GM19099 (cell line): ENCODE data around the gene PLEKHN1.

Experiments
- POLR2A ChIP-seq: IDR thresholded peaks from 3 replicates; pipeline ENCODE4 v1.6.1; 2011; ENCODE audit warnings: low read depth; ENCODE audit not compliant: insufficient read length; ENCODE audit errors: extremely low read depth

The PLEKHN1 gene

GRCh38 chr1:925561-926421, 40.5 kb upstream of the PLEKHN1 start:
- no peak for TF ChIP-seq POLR2A

DNA sequence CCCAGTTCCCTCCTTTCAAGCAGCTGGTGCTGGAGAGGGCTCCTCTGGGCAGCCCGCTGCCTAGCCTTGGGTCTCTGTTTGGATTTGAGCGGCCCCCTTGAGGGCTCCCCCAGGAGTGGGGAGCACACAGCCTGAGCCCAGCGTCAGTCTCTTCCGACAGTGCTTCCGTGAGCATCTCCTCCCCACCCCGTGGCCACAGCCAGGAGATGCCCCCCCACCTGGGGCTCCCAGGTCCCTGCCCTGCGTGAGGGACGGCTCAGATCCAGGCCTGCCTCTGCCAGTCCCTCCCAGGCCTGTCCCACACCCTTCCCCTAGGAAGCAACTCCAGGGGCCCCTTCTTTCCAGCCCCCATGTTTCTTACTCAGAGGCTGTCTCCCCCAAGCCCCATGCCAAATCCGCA, 39.0 kb upstream of the PLEKHN1 start:
- TF ChIP-seq POLR2A: no peak

- TF ChIP-seq POLR2A: no peak
Measured at GRCh38 chr1:927748-928147, 38.5 kb upstream of the PLEKHN1 start.

- TF ChIP-seq POLR2A: no peak
Measured at GRCh38 chr1:928825-929661, 37.2 kb upstream of the PLEKHN1 start.

DNA sequence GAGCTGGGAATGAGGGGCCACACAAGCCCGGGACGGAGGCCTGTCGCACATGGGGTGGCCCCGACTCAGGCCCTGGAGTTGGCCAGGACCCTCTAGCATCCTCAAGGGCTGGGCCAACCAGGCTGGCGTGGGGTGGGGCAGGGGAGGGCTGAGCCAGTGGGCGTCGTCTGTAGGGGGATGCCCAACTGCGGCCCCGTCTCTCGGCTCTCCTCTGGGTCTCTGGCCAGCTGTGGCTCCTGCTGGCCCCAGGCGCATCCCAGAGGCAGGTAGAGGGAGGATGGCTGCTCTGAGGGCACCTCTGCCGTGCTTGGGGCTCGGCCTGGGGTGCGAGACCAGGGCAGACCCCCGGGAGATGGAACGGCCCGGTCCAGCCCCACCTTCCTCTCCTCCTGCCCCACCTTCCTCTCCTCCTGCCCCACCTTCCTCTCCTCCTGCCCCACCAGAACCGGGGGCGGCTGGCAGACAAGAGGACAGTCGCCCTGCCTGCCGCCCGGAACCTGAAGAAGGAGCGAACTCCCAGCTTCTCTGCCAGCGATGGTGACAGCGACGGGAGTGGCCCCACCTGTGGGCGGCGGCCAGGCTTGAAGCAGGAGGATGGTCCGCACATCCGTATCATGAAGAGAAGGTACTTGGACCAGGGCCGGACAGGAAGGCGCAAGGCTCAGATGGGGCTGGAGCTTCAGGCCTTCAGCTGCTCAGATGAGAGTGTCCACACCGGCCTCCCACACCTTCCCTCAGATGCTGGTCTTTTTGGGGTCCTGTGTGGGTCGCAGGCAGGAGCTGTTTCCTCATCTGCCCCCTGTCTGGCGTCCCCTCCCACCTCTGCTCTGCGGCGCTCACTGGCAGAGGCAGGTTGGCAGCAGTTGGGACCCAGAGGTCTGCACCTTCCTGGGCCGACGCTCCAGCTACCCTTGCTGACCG, 36.3 kb upstream of the PLEKHN1 start:
- TF ChIP-seq POLR2A: no peak

DNA sequence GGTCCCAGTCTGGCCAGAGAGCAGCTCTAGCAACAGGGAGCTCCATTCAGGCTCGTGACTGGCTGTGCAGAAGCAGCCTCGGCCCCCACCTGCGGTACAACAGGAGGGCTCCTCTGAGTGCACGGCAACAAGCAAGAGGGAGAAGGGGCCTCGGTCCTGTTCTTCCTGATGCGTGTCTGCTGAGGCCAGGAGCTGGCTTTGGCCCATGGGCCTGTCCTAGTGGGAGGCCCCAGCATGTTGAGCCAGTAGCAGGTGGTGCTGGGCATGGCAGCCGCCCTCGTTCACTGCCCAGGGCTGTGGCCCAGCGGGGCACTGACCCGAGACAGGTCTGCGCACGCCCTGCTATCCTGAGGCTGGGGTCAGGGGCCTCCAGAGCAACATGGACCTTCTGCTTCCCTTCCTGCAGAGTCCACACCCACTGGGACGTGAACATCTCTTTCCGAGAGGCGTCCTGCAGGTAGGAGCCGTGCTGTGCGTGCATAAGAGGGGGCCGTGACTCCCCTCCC, 35.6 kb upstream of the PLEKHN1 start:
- no peak for TF ChIP-seq POLR2A

DNA sequence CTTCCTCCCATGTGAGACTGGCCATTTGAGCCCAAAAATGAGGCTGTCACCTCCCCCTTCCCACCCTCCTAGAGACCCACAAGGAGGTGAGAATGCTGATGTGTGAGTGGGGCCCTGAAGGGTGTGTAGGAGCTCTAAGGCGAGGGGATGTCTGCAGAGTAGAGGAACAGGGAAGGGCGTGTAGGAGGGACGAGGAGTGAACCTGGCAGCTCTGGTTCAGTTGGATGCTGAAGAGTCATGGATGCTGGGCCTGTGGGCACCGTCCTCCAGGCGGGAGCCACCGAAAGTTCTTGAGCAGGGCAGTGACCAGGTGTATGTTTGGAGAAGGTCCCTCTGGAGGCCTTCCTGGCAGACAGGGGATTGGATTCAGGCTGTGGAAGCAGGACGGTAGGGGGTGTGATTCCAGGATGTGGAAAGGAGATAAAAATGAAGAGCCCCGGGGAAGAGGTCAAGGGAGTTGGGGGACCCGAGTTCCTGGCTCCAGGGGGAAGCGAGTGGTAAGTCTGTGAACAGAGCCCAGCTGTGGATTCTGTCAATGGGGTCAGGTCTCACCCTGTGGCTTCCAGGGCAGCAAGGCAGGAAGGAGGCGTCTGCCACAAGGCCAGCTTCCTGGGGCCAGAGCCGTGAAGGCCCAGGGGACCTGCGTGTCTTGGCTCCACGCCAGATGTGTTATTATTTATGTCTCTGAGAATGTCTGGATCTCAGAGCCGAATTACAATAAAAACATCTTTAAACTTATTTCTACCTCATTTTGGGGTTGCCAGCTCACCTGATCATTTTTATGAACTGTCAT, 34.7 kb upstream of the PLEKHN1 start:
- TF ChIP-seq POLR2A: no peak

DNA sequence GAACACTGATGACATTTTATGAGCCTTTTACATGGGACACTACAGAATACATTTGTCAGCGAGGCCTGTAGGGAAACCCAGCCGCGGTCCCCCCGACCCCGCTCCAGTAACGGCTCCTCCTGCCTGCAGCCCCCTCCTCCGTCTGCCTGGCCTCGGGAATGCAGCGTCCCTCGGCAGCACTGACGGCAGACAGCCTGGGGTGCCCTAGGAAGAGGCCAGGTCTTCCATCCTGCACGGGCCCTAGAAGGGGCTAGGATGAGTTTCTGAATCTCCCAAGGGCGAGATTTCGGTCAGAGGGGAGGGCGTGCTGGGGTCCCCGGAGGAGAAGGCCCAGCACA, 34.1 kb upstream of the PLEKHN1 start:
- no peak for TF ChIP-seq POLR2A

DNA sequence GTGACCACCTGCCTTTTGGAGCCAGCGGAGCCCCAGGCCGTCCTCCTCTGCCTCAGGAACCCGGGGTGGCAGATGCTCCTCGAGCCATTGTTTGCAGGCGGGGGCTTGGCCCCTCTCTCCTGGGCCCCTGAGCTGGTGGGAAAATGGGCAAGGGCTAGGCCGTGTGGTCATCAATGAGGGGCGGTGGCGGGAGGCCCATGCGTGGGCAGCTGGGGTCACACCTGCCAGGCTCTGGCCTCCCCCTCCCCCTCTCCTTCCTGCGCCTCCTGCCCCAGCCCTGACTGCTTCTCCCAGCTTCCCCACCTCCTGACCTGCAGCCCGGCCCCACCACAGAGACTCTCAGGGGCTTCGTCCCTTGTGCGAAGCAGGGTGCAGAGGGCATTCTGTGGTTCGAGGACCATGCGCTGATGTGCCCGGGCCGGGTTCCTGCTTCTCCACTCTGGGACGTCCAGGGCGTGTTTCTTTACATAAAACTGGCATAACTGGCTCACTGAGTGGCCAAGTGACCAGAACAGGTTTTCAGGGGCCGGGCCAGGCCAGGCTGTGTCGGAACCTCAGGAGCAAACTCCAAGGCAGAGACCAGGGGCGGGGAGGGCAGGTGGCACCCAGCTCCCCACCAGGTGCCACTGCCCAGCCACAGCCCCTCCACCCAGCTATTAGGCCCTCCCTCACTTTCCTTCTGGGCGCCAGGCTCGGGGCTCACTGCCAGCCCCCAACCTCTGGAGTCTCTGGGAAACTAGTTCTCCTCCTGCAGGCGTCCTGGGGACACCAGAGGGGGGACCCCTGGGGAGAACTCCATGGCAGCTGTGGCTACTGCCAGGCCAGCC, 33.3 kb upstream of the PLEKHN1 start:
- TF ChIP-seq POLR2A: no peak

DNA sequence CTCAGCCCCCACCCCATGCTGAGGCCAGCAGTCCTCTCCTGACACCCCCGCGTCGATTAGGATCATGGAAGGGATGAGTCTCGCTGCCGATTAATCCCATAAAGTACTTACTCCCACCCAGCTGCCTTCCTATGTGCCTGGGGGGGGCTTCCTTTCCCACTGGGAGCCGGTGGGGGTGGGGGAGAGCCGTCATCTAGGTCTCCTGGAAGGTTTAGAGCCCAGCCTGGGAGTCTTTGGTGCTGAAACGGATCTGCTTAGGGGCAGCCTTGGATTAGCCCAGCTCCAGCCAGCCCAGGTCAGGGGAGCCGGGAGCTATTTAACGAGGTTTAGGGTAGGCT, 32.7 kb upstream of the PLEKHN1 start:
- no peak for TF ChIP-seq POLR2A

DNA sequence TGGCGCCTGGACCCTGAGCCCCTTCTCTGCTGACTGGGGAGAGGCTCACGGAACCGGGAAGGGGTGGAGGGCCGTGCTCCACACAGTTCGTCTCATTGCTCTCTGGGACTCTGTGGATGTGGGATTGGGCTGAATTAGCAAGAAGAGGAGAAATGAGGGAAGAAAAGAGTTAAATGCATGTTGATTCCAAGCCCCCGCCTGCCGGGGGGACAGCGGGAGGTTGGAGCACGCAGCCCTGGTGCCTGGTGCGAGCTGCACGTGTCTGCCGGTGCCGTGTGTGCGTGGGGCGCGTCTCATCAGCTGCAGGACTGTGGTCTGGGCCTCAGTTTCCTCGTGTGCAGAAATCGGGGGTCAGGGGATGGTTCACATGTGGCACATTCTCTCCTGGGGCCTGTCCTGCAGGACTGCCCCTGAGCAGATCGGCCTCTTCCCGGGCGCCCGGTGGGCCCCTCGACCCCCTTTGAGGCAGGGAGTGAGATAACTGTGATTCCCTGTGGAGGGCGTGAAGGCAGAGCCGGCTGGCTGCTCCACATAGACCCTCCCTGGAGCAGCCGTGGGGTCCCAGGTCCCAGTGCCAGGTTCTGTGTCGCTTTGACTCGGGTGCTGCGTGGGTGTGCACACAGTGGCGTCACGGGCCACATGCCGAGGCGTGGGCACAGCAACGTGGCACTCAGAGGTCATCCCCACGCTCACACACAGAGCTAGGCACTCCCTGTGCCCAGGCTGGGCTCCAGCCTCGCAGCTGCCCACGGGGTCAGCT, 31.1 kb upstream of the PLEKHN1 start:
- TF ChIP-seq POLR2A: no peak

GRCh38 chr1:935751-936231, 30.5 kb upstream of the PLEKHN1 start:
- no peak for TF ChIP-seq POLR2A
